Uterus (tissue), 4 donors: ENCODE data around the gene SIGLEC7. TPM values are rescaled to one million over a fixed set of nuclear protein-coding genes. Genes with fewer than 3 reads are reported as not detected.
A peak's percentile ranks its signal among the peaks of the same experiment; 100 is the strongest.

Source experiments
- DNase-seq, 2 donors: peaks; one replicate each; pipeline ENCODE4 v3.0.0-alpha.2; 2019 to 2020
- H3K27ac ChIP-seq, 2 donors: fragments of 200-600 bp; sonication (generic); 1 replicate in 1 of 2; 2 replicates in 1 of 2; pipeline ENCODE4 v1.5.1; 2016 to 2018
- H3K27me3 ChIP-seq, 2 donors: fragments of 200-600 bp; sonication (generic); one replicate each; pipeline ENCODE4 v1.5.1; 2018 to 2019; ENCODE audit warnings: control low read depth in 1 of 2
- H3K36me3 ChIP-seq, 2 donors: fragments of 200-600 bp; sonication (generic); one replicate each; pipeline ENCODE4 v1.5.1; 2019; ENCODE audit warnings: control low read depth in 1 of 2
- H3K4me1 ChIP-seq, 2 donors: fragments of 200-600 bp; sonication (generic); one replicate each; pipeline ENCODE4 v1.5.1; 2018 to 2019; ENCODE audit warnings: control low read depth in 1 of 2
- H3K4me3 ChIP-seq, 2 donors: fragments of 200-600 bp; sonication (generic); 1 replicate in 1 of 2; 2 replicates in 1 of 2; pipeline ENCODE4 v1.5.1; 2018 to 2019; ENCODE audit warnings: mild to moderate bottlenecking in 1 of 2
- H3K9me3 ChIP-seq, 2 donors: fragments of 200-600 bp; sonication (generic); one replicate each; pipeline ENCODE4 v1.5.1; 2019; ENCODE audit warnings: control low read depth in 1 of 2
- CTCF ChIP-seq, 4 experiments: fragments of 200-600 bp in 2 of 4; fragments of 450-650 bp in 2 of 4; sonication (generic) in 2 of 4; IDR thresholded peaks; one replicate each; pipeline ENCODE4 v1.5.1; 2016 to 2019; ENCODE audit warnings: antibody characterized with exemption in 4 of 4, mild to moderate bottlenecking in 2 of 4, moderate library complexity in 1 of 4
- POLR2A ChIP-seq, 2 donors: fragments of 450-650 bp; IDR thresholded peaks; one replicate each; pipeline ENCODE4 v1.6.1; 2016; ENCODE audit warnings: antibody characterized with exemption in 2 of 2, mild to moderate bottlenecking in 1 of 2, moderate library complexity in 1 of 2
- intact Hi-C: fragments of 100-400 bp; cut with DNase I; formaldehyde crosslinking; loops from one replicate; pipeline ENCODE4 v1.15.1; 2023; ENCODE audit warnings: low total_unique reads
- total RNA-seq, 4 donors: library from RNA; depleted of rRNA in 3 of 4; stranded (reverse); fragments of >200 nt in 3 of 4; gene quantifications; one replicate each; pipeline versions ENCODE4 v1.1.0 to v1.2.4, GENCODE V29; 2014 to 2023
- donor health status: DM: yes; HTN: yes; CAD: no.

SIGLEC7 gene
- total RNA-seq, 4 donors from 2014 or later = 0.14 to 0.59 TPM; not detected in 2

- intact Hi-C loops = no loop called here
- H3K4me3 ChIP-seq = peak within 1 kb of the TSS; percentile 75 to 97
- H3K9me3 ChIP-seq = no peaks in the 10 kb centered on the region
- peak; percentile 98 to 99 for DNase-seq
- H3K4me1 ChIP-seq = peaks cover 7 to 8% of the 10 kb centered on the region in 2 donors
- no peaks in the 10 kb centered on the region for H3K27me3 ChIP-seq
- H3K27ac ChIP-seq = peak within 1 kb of the TSS; percentile 61 to 71
- no peaks in the 10 kb centered on the region for H3K36me3 ChIP-seq
- peak; percentile 18 to 50 for TF ChIP-seq POLR2A (IDR thresholded peaks at IDR 0.05)
- peak in 2 of 4 experiments; percentile 16 to 54 for TF ChIP-seq CTCF (IDR thresholded peaks at IDR 0.05)
These were observed 33.9 kb upstream of the SIGLEC7 start, which contains the start of gene CTU1 for GRCh38 chr19:51108066-51108804. Gene CTU1 (minus strand): TSS chr19:51108409. CDS start chr19:51104569, 3,840 bp downstream.

- intact Hi-C loops = no loop called here
- peaks cover 7 to 8% of the 10 kb centered on the region in 2 donors for H3K4me1 ChIP-seq
- peak overlapping the region; percentile 61 to 71 for H3K27ac ChIP-seq
- H3K4me3 ChIP-seq = peak overlapping the region; percentile 75 to 97
- H3K27me3 ChIP-seq = no peaks in the 10 kb centered on the region
- no peaks in the 10 kb centered on the region for H3K36me3 ChIP-seq
- no peak for TF ChIP-seq POLR2A (IDR thresholded peaks at IDR 0.05)
- TF ChIP-seq CTCF (IDR thresholded peaks at IDR 0.05) = no peak
- no peaks in the 10 kb centered on the region for H3K9me3 ChIP-seq
- no peak for DNase-seq
These were observed 33.3 kb upstream of the SIGLEC7 start for GRCh38 chr19:51108805-51109146.

GRCh38 chr19:51110666-51110971 lies 31.5 kb upstream of the SIGLEC7 start:
- H3K4me1 ChIP-seq = peaks cover 7 to 8% of the 10 kb centered on the region in 2 donors
- intact Hi-C loops = loop anchor here (10.0 kb wide), 1 partner anchor 484 kb away; no protein-coding TSS in a partner anchor
- H3K36me3 ChIP-seq = no peaks in the 10 kb centered on the region
- DNase-seq = no peak
- no peak overlapping the region for H3K4me3 ChIP-seq
- no peaks in the 10 kb centered on the region for H3K27me3 ChIP-seq
- H3K27ac ChIP-seq = no peak overlapping the region
- TF ChIP-seq CTCF (IDR thresholded peaks at IDR 0.05) (no peak), POLR2A (IDR thresholded peaks at IDR 0.05) (no peak)
- no peaks in the 10 kb centered on the region for H3K9me3 ChIP-seq

- Histone ChIP-seq H3K4me3 (no peak overlapping the region), H3K4me1 (peaks cover 7 to 8% of the 10 kb centered on the region in 2 donors), H3K27ac (no peak overlapping the region), H3K9me3 (no peaks in the 10 kb centered on the region), H3K36me3 (no peaks in the 10 kb centered on the region), H3K27me3 (no peaks in the 10 kb centered on the region)
- intact Hi-C loops = loop anchor here (10.0 kb wide), 1 partner anchor 483 kb away; no protein-coding TSS in a partner anchor
- DNase-seq = no peak
- no peak for TF ChIP-seq CTCF (IDR thresholded peaks at IDR 0.05)
- no peak for TF ChIP-seq POLR2A (IDR thresholded peaks at IDR 0.05)
These were observed 30.5 kb upstream of the SIGLEC7 start for GRCh38 chr19:51111606-51112005.

- no peak overlapping the region for H3K4me3 ChIP-seq
- H3K27me3 ChIP-seq = no peaks in the 10 kb centered on the region
- DNase-seq = no peak
- no peaks in the 10 kb centered on the region for H3K4me1 ChIP-seq
- intact Hi-C loops = loop anchor here (10.0 kb wide), 1 partner anchor 481 kb away; no protein-coding TSS in a partner anchor
- H3K36me3 ChIP-seq = no peaks in the 10 kb centered on the region
- H3K27ac ChIP-seq = no peak overlapping the region
- no peaks in the 10 kb centered on the region for H3K9me3 ChIP-seq
- TF ChIP-seq CTCF (IDR thresholded peaks at IDR 0.05) (no peak), POLR2A (IDR thresholded peaks at IDR 0.05) (no peak)
These were observed 27.9 kb upstream of the SIGLEC7 start for GRCh38 chr19:51114087-51114729.
